Central memory CD4-positive, alpha-beta T cell (primary cell): ENCODE measurements around the gene METTL24.

ENCODE experiments used
- DNase-seq: peaks from one replicate; pipeline ENCODE4 v3.0.0; 2022
- total RNA-seq, 3 experiments: gene quantifications; one replicate each; lab custom pipeline; 2026; lab: John Stamatoyannopoulos, UW

METTL24 gene, protein sequence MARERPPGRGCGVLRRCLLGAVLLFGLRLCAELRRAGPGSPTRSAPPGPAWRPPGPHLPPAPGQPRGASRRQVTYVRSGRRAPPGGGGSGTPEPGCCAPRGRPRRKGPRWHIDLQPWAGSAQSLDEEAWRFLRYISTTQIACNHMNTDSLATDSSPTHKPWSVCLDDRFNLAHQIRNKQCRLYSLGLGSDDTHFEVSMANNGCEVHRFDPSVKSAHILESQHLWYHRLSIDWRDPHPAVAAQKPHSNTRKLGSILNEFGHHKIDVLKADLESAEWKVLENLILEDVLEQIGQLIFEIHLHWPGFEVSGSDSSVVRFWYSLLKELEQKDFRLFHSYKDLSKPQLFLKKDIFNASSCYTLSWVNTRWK
- total RNA-seq = 0 to 0.16 (median 0) reads per million in 3 experiments

DNA sequence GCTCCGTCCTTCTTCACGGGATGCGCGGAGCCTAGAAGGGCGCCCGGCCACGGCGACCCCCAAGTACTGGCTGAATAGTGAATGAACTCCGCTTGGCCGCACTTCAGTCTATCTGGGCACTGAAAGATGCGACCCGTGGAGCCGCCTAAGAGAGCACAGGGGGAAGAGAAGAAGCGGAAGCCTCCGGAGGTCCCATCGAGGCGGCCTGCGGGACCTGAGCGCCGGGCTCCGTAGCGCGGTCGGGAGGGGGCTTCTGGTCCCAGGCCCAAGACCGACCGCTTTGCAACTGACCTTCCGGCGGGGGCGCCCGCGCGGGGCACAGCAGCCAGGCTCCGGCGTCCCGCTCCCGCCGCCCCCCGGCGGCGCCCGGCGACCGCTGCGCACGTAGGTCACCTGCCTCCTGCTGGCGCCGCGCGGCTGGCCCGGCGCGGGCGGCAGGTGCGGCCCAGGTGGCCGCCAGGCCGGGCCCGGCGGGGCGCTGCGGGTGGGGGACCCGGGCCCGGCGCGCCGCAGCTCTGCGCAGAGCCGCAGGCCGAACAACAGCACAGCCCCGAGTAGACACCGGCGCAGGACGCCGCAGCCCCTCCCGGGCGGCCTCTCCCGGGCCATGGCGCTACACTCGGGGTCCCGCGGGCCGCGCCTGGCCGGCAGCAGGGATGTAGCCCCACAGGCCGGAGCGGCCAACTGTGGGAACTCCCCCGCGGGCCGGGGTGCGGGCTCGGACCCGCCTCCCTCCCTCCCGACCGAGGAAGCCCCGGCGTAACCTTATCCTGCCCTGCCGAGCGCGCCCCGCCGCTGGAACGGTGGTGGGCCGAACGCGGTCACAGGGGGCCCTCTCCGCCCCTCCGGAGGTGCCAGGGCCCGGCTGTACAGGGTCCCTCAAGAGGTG is at the start of gene METTL24:
Gene METTL24 (minus strand): TSS at position 686 of the 889 bp plus-strand sequence. CDS start 77 bp downstream, at position 609.
- DNase-seq = no peak

DNA sequence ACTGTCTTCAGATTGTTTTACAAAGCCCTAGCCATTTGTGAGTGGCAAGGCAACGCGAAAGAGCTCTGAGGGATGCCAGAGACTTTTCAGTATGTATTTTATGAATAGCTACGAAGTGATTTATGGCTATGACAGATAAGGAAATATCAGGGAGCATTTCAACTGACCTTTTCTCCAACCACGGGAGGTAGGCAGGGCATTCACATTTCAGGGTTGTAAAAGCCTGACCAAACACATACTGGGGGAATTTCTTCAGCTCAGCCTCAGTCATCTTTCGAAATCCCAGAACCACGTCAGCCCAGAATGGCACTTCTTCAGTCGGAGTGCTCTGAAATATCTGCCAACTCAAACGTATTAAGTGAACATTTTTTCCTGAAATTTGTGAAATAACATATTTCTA is 46.5 kb upstream of the METTL24 start:
- no peak for DNase-seq

DNA sequence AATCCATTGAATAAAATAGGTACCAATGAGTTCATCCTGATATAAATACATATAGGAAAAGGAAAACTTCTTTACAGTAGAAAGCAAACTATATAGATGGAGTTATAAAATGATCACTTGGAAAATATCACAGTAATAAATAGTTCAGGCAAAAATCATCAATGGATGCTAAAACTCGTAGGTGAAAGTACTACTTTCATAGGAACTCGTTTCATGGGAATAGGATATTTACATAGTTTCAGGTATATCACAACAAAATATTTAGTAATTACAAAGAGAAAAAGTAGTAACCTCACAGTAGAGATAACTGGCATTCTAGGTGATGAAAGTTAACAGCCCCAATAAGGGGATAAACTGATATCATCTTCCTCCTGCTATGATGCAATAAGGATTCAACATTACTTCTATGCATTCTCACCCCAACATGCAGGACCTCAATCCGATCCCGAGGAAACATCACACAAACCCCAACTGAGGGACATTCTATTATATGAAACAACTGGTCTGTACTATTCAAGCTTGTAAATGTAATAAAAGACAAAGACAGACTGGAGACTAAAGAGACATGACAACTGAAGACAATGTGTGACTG is 43.5 kb upstream of the METTL24 start:
- DNase-seq = no peak

DNA sequence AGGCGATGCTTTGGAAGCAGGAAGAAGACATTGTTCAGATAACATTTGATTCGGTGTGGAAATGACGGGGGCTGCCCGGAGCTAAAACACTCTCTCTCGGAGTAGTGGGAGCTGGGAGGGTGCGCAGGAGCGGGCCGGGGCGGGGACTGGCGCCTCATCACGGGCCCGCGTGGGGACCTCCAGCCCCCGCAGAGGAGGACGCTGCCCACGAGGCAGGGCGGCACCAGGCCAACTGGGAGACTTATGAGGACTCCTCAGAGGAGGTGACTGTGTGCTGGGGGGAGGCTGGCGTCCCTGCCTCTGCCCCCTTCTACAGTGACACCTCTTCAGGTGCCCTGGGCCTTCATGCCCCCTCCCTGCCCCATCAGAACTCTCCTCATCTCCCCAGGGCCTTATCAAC is 42.1 kb upstream of the METTL24 start:
- no peak for DNase-seq

DNA sequence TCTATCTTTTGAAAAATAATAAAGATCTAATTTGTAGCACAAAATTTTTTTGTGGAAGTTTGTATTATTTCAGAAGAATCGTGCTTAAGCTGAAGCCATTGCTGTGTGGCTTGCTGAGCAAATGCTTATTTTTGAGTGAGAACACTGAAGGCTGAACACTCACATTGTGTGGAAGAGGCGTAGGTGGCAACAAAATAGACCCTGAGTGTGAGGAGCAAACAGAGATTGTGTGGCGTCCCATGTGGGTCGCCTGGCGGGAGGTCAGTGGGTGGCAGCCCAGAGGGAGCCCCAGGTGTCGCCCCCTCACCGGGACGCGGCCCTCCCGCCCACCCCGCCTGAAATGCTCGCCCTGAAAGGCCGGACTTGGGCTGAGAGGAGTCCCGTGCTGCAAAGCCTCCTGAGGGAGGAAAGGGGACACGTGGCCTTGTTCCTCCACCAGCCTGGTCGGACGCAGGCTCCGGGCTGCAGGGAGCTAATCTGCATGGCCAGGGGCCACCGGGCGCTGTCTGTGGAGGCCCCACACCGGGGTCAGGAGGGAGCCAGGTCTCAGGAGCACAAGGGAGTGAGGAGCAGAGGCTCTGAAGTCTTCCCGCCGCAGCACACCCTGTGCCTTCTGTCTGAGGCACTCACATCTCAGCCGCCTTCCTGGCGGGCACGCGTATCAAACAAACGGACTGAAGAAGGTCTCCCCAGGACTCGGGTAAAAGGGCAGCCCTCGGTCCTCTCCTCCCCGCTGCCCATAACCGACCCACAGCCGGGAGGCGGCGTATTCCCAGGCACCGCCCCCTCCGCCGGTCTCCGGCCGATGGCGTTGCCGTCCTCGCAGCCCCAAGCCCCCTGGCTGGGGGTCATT is 41.3 kb upstream of the METTL24 start:
- DNase-seq = no peak

DNA sequence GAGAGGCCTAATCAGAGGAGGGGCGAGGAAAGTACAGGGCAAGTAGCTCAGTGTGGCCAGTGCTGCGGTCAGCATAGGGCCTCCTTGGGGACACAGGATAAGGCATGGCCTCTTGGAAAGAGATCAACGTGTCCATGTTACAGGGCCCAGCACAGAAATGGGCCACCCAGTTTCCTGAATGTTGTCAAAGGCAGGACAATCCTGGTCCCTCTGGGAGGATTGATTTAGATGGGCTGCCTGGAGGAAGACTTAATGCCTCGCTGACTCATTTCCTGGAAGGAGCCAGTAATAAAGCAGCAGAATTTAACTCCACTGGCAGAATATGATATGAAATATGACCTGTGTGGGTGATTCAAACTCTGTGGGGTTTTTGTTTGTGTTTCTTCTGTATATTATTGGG is 40.6 kb upstream of the METTL24 start:
- no peak for DNase-seq

DNA sequence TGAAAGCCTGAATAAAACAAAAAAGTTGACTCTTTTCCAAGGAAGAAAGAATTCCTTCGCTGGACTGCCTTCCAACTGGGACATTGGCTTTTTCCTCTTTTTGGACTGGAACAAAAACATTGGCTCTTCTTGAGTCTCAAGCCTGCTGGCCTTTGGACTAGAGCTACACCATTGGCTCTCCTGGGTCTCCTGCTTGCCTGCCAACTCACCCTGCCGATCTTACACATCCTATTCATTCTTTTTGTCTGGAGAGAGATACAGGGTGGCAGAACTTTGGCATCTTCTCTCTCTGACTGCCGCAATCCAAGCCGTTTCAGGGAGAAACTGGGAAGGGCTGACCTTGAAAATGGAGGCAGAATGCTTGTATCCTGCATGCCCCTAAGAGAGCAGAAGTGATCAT is 37.1 kb upstream of the METTL24 start:
- DNase-seq = no peak

DNA sequence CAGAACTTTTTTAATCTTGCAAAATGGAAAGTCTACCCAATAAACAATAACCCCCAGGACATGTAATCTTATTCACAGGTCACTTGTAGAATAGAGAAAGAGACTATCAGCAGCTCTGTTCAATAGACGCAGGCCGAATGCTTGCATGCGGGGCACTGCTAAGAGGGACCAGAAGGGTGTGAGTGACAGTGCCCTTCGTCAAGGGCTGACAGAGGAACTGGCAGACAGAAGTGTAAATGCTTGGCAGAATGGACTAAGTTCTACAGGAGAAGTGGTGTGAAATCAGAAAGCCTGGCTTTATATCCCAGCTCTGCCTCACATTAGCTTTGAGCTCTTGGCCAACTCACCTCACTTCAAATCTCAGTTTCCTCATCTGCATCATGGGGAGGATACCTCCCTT is 36.3 kb upstream of the METTL24 start:
- no peak for DNase-seq

DNA sequence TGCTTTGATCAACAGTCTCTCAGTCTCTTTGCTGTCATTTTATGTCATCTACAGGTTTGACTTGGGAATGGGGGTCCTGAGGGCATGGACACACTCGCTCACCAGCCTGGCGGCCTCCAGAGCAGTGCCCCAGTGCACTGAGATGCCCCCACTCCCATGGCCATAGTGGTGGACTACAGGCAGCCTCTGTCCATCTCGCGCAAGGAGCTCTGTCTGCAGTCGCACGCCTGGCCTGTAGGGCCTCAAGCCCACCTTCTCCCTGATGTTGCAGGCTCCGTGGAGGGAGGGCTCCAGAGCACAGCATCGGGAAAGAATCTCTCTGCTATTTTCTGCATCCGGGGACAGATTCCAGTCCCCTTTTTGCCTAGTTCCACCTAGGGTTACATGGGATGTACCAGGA is 34.6 kb upstream of the METTL24 start:
- DNase-seq = no peak

DNA sequence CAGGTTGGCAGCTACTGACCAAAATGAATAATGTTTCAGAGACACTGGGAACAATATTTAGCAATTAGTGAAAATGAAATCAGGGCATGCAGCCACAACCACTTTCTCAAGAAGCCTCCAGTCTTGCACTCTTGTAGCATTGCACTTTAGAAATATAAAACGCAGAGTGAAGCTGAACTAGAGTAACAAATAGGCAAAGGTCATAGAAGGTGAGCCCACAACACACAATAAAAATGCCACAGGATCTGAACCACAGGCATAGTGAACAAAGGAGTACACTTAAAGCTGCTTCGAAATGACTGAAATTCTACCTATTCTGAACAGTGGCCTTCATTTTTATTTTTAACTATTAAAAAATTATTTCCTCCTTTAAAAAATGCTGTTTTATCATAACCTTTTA is 32.3 kb upstream of the METTL24 start:
- no peak for DNase-seq

DNA sequence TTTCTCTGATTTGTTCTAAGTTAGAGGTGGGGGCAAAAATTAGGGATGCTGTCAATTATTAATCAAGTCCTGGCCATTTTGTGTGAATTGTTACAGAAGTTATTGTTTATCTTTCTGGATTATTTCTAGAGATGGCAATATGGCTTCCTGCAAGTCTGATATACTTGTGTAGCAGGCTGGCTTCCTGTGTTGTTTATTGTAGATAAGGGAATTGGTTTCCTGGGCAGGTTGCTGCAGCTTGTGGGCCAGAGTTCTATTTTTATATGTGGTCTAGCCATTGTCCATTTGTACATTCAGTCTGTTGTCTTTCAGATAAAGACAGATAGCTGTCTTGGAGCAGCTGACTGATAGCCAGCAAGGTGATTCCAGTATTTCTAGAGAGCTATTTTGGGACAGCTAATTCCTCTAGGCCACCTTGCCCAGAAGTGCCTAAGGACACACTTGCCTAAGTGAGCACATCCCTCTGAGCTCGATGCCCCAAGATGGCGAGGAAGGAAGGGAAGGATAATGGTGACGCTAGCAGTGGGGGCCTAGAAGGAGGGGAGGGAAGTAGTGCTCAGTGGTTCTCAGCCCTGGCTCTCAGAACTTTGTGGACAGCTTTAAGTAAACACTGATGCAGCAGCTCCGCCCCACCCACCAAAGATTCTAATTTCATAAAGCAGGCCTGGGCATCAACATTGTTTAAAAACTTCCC is 31.7 kb upstream of the METTL24 start:
- no peak for DNase-seq

DNA sequence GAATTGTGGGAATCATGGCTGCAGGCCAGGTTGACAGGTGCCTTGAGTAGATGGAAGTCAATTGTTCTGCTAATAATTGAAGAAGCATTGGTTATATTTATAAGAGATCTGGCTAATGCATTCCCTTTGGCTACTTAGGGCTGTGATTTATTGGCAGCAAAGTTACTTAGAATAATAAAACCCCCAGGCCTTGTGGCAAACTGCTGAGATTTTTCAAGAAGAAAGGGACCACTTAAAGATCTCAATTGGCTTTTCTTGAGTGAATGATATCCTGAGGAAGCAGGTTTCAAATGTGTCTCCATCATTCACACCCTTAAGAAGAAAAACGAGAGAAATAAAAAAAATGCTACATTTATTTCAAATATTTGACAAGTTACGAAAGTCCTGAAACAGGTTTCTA is 29.8 kb upstream of the METTL24 start:
- DNase-seq = no peak

DNA sequence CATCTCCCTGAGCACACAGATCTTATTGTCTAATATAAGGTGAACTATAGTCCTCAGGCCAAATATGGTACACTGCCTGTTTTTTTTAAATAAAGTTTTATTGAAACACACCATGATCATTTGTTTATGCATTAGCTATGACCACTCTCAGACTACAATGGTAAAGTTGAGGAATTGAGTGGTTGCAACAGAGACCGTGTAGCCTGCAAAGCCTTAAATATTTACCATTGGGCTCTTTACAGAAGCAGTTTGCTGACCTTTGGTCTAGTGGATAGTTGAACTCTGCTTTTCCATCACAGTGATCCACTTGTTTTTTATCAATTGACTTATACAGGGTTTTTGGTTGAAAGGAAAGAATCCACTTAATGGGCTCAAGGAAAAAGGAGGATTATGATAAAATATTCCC is 27.3 kb upstream of the METTL24 start:
- DNase-seq = no peak

DNA sequence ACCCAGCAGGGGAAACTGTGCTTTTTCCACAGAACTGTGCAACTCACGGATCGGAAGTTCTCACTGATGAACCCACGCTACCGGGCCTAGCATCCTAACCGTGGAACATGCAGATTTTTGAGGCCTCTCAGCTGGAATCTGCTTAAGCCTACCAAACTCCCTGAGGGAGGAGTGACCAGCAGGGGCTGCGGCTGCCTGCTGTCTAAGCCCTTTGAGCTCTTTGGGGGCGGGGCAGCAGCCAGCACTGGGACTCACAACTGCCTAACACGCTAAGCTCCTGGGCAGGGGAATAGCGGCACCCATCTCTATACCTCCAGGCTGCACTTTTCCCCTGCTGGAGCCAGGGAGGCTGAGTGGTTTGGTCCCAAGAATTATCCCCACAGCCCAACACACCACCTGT is 20.4 kb upstream of the METTL24 start:
- no peak for DNase-seq

DNA sequence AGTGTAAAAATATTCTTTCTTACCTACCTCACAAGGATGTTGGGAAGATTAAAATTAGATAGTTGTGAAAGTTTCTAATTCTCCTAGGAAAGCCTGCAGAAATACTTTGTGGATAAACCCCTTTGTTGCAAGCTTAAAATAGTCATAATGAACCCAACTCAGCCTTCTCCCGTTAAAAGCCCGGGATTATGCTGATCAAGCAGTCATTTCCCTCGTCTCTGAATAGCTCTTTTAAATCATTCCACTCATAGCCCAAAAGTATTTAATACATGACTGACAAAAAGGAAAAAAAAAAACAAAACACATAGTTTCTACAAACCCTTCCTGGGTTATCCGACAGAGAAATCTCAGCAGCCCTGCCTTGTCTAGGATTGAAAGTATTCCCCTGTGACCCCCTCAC is 10.9 kb upstream of the METTL24 start:
- DNase-seq = no peak

DNA sequence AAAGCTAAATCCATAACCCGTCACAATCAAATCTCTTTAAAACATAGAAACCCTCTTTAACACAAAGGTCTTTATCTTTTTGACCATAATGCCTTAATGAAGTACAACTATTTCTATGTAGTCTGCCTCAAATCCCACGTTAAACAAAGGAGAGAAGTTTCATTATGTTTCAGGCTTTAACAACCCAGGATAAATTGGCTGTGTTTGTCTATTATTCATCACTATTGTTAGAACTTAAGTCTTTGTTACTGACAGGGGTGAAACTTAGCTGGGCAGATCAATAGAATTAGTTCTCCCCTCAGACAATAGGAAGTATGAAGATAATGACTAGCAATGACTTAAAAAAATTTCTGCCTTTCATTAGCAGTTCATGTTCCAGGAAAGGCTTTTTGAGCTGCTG is 10.1 kb upstream of the METTL24 start:
- no peak for DNase-seq

DNA sequence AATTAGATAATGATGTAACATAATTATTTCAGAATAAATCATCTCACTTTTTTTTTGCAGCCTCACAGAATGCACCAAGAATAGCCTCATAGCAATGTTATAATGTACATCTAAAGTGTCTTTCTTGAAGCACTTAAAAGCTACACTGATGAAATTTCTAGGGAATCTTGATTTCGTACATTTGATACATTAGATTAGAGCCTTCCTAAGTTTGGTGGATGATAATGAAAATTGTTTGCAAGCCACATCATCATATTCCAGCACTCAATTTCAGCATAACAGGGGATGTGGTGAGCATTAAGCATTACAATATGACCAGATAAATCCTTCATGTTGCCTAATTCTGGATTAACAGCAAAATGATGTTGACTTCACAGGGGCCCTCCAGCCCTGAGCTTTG is 9.7 kb upstream of the METTL24 start:
- DNase-seq = no peak

DNA sequence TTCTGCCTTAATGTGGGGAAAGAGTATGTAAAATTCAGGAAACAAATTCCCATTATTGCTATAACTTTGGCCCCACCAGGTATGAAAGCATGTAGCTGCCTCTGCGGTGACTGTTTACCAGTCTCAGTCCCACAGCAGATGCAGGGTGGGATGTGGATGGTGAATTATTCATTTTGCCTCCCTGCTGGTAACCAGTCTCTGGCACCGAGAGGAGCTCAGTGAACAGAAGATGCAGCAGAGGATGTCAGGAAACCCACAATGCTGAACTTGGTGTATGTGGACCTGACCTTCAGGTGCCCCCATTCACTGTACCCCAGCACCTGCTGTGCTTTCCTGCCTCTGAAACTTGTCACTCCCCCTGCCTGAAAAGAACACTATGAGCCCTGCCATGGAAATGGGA is 8.8 kb upstream of the METTL24 start:
- DNase-seq = no peak

DNA sequence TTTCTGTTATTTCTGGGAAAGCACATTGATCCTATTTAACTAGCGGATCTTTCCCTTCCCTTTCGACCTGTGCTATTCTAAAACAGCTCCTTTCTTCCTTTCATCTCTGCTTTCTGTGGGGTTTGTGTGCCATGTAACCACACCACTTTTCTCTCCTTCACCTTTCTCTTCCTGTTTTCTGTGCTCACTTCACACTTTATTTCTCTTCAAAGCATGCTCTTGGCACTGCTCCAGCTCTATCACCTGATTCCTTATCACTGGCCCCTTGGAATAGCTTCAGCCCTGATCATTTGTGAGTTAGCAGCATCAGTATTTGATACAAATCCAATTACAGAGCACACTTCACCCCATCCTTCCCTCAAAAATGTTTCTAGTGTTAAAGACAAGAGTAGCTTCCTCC is 8.1 kb upstream of the METTL24 start:
- DNase-seq = no peak

DNA sequence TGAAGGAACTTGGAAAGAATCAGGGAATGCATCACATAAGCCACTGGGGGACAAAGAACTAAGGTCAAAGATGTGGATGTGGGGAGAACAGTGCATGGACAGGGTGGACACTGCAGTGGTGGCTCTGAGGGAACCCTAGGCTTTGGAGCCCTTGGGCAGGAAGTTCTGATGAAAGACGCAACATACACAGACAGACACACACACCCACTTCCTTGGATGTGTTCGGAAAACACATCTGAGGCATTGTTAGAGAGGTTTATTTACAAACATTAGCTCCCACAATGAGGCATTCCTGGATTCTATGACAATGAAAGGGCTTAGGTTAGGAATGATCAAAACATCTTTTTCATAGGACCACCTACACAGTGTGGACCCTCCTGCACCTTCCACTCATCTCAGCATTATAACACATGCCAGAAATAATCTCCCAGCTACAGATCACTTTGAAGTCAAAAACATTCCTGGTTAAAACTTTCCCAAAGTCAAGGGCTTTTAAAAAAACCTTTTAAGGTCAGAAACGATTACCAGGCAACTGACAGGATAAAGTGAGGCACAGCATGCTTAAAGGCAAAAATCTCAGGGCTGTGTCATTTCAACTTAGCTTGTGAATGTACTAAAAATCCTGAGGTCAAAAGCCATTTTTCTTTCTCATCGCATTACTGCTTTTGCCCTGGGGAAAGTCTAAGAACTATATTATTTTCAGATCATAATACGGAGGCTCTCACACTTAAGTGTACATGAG is 6.4 kb upstream of the METTL24 start:
- no peak for DNase-seq

DNA sequence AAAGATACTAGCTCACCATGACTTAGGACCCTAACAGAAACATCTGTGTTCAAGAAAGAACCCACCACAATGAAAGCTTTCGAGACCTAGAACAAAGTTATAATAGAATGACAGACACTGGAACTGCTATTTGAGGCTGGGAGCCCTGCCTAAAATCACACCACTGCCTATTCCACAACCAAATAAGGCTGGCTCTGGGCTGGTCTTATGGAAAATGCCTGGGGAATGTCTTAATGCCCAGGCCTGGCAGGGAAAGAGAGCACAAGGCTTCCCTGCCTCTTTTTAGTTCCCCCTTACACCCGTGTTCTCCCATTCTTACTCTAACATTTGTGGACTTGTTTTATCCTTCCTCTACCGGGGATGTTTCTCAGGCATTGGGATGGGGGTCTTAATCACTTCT is 5.6 kb upstream of the METTL24 start:
- no peak for DNase-seq
